Caco-2 (cell line): ENCODE results near the gene SS18L1. TPM values are rescaled to one million over a fixed set of nuclear protein-coding genes. Genes with fewer than 3 reads are reported as not detected.

Experiments used
- Bru-seq: library from RNA; stranded (reverse); fragments of 400-500 nt; gene quantifications from one replicate; lab custom pipeline; 2021; lab: Mats Ljungman, UMichigan
- BruChase-seq, 2 experiments: library from RNA; stranded (reverse); fragments of 400-500 nt; gene quantifications; one replicate each; lab custom pipeline; 2021; lab: Mats Ljungman, UMichigan
- BruUV-seq: library from RNA; stranded (reverse); fragments of 400-500 nt; replicated peaks from 2 replicates; lab custom pipeline; 2021; lab: Mats Ljungman, UMichigan
- CTCF ChIA-PET: fragments of 300-600 bp; sonication (Branson Sonifier 250); formaldehyde crosslinking; loops from one replicate; lab custom pipeline; 2022; ENCODE audit warnings: antibody characterized with exemption; lab: Charles Lee
- POLR2A ChIA-PET: fragments of 300-600 bp; sonication (Branson Sonifier 250); formaldehyde crosslinking; loops from one replicate; lab custom pipeline; 2022; ENCODE audit warnings: antibody characterized with exemption; lab: Charles Lee
- DNase-seq, 2 experiments: peaks; one replicate each; pipeline versions ENCODE4 v3.0.0 to v3.0.0-alpha.2; 2020 to 2022
- H3K27me3 ChIP-seq: replicated peaks from 2 replicates; pipeline ENCODE4 v1.6.0; 2011; ENCODE audit warnings: low read length; ENCODE audit not compliant: control insufficient read depth, insufficient read depth
- H3K36me3 ChIP-seq: 2 replicates; pipeline ENCODE4 v1.5.1; 2011; ENCODE audit warnings: low read length; ENCODE audit not compliant: control insufficient read depth, insufficient read depth
- H3K4me1 ChIP-seq: fragments of 250-450 bp; sonication (Bioruptor Pico); 2 replicates; pipeline ENCODE4 v1.5.1; 2020; ENCODE audit warnings: mild to moderate bottlenecking
- H3K4me3 ChIP-seq: 2 replicates; pipeline ENCODE4 v1.5.1; 2011; ENCODE audit warnings: low read depth, mild to moderate bottlenecking, control low read depth, low read length
- H3K9me3 ChIP-seq: fragments of 250-450 bp; sonication (Bioruptor Pico); 2 replicates; pipeline ENCODE4 v1.5.1; 2020; ENCODE audit warnings: mild to moderate bottlenecking, moderate library complexity
- H3K27ac Mint-ChIP-seq: one replicate; pipeline ENCODE4 v1.8.0; 2022; ENCODE audit warnings: mixed read lengths; ENCODE audit not compliant: unreplicated experiment
- H3K27me3 Mint-ChIP-seq: one replicate; pipeline ENCODE4 v1.8.0; 2022; ENCODE audit warnings: mixed read lengths; ENCODE audit not compliant: insufficient read depth, unreplicated experiment
- H3K36me3 Mint-ChIP-seq: one replicate; pipeline ENCODE4 v1.8.0; 2022; ENCODE audit warnings: mild to moderate bottlenecking, mixed read lengths; ENCODE audit not compliant: insufficient read depth, unreplicated experiment
- H3K4me1 Mint-ChIP-seq: one replicate; pipeline ENCODE4 v1.8.0; 2022; ENCODE audit warnings: low read depth, mixed read lengths; ENCODE audit not compliant: unreplicated experiment
- H3K4me3 Mint-ChIP-seq: one replicate; pipeline ENCODE4 v1.8.0; 2022; ENCODE audit warnings: mild to moderate bottlenecking, moderate library complexity, mixed read lengths; ENCODE audit not compliant: unreplicated experiment
- H3K9me3 Mint-ChIP-seq: one replicate; pipeline ENCODE4 v1.8.0; 2022; ENCODE audit warnings: mixed read lengths; ENCODE audit not compliant: unreplicated experiment
- intact Hi-C: fragments of 100-400 bp; cut with micrococcal nuclease; formaldehyde crosslinking; loops from one replicate; pipeline ENCODE4 v1.10.0; 2022; ENCODE audit not compliant: unreplicated experiment
- long read RNA-seq: library from polyadenylated mRNA; stranded (forward); transcript quantifications from one replicate; pipeline ENCODE4 v2.0.0, GENCODE V29; 2022
- total RNA-seq: library from RNA; stranded (reverse); gene quantifications from 2 replicates; pipeline ENCODE4 v1.2.3, GENCODE V29; 2022
- TF ChIP-seq, protein P1 (sequence below), 2 experiments: fragments of 200-600 bp in 1 of 2; IDR thresholded peaks; 1 replicate in 1 of 2; 2 replicates in 1 of 2; pipeline versions ENCODE4 v1.5.1 to v1.8.0; 2011 to 2022; ENCODE audit warnings: antibody characterized with exemption in 1 of 2, control low read depth in 1 of 2, inconsistent platforms in 1 of 2, low read depth in 1 of 2, low read length in 1 of 2, mild to moderate bottlenecking in 1 of 2, moderate library complexity in 1 of 2; ENCODE audit not compliant: insufficient read depth in 1 of 2, severe bottlenecking in 1 of 2, unreplicated experiment in 1 of 2

Gene SS18L1, protein sequence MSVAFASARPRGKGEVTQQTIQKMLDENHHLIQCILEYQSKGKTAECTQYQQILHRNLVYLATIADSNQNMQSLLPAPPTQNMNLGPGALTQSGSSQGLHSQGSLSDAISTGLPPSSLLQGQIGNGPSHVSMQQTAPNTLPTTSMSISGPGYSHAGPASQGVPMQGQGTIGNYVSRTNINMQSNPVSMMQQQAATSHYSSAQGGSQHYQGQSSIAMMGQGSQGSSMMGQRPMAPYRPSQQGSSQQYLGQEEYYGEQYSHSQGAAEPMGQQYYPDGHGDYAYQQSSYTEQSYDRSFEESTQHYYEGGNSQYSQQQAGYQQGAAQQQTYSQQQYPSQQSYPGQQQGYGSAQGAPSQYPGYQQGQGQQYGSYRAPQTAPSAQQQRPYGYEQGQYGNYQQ
- 46.4 and 52.1 TPM in 2 replicates for total RNA-seq
- Bru-seq, nascent RNA = percentile 84 among the genes with signal in this experiment
- BruChase-seq, experiment 1, labeled RNA remaining after a 2-hour chase = percentile 94 among the genes with signal in this experiment
- percentile 91 among the genes with signal in this experiment for BruChase-seq, experiment 2, labeled RNA remaining after a 6-hour chase
- long read RNA-seq, partial matches to known transcripts = 5 of 29 reads
- long read RNA-seq, other reads (novel, unspliced or antisense) = 23 of 29 reads

DNA sequence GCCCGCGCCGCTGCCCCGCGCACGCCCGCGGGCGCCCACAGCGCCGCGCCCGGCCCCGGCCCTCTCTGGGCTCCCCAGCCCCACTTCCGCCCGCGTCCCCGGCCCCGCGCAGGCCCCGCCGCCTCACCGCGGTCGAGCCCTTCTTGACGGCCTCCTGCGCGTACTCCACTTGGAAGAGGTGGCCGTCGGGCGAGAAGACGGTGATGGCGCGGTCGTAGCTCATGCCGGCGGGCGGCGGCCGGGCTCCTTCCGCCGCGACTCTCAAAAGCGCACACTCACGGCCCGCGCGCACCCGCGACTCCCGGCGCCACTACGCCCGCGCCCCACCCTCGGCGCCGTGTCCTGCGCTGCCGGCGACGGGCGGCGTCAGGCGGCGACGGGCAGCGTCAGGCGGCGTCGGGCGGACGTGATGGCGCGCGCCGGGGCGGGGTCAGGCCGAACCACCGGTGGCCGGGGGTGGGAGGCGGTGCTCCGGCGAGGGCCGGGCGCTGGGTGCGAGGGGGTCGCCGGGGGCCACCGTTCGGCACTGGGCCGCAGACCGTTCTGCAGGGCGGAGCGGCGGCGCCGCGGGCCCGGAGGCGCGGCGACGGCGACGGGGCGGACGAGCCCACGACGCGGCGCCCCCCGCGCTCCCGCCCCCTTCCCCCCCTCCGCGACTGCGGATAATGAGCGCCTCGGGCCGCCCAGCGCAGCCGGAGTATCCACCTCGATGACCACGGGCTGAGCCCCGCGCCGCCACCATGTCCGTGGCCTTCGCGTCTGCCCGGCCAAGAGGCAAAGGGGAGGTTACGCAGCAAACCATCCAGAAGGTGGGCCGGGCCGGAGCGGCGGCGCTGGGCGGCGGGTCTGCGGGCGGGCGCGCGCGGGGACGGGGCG, at the start of gene SS18L1, which contains the start of gene PSMA7:
Gene SS18L1, plus strand, starts transcription at position 689 of the 876 bp plus-strand sequence. Its CDS starts 52 bp downstream, at position 741.
Gene PSMA7, minus strand, starts transcription at position 314 of the 876 bp plus-strand sequence. Its CDS starts 91 bp downstream, at position 223.
- Histone ChIP-seq H3K4me3 (peak within 1 kb of the TSS; percentile 70), H3K9me3 (no peaks in the 10 kb centered on the region), H3K36me3 (peaks cover 10% of the 10 kb centered on the region), H3K4me1 (peaks cover 23% of the 10 kb centered on the region), H3K27me3 (no peaks in the 10 kb centered on the region)
- POLR2A ChIA-PET = interaction anchor here (0.6 to 1.6 kb wide), 5 partner anchors 9 to 133 kb away, joined by 3 to 6 read pairs (median 4); partner anchors contain the start of gene TAF4
- Mint-ChIP-seq H3K27ac (peak within 1 kb of the TSS; percentile 94), H3K4me3 (peak within 1 kb of the TSS; percentile 91), H3K27me3 (no peaks in the 10 kb centered on the region), H3K9me3 (no peaks in the 10 kb centered on the region), H3K4me1 (peaks cover 25% of the 10 kb centered on the region), H3K36me3 (peaks cover 73% of the 10 kb centered on the region)
- TF ChIP-seq, protein P1, sequence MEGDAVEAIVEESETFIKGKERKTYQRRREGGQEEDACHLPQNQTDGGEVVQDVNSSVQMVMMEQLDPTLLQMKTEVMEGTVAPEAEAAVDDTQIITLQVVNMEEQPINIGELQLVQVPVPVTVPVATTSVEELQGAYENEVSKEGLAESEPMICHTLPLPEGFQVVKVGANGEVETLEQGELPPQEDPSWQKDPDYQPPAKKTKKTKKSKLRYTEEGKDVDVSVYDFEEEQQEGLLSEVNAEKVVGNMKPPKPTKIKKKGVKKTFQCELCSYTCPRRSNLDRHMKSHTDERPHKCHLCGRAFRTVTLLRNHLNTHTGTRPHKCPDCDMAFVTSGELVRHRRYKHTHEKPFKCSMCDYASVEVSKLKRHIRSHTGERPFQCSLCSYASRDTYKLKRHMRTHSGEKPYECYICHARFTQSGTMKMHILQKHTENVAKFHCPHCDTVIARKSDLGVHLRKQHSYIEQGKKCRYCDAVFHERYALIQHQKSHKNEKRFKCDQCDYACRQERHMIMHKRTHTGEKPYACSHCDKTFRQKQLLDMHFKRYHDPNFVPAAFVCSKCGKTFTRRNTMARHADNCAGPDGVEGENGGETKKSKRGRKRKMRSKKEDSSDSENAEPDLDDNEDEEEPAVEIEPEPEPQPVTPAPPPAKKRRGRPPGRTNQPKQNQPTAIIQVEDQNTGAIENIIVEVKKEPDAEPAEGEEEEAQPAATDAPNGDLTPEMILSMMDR (IDR thresholded peaks at IDR 0.05; ENCODE audit: insufficient read depth in 1 of 2, low read depth in 1 of 2, low read length in 1 of 2, severe bottlenecking in 1 of 2, unreplicated experiment in 1 of 2) = no peak
- intact Hi-C loops = loop anchor here (1.0 to 10.0 kb wide), 4 partner anchors 21 to 261 kb away; partner anchors contain the start of genes CABLES2, LSM14B and OSBPL2
- CTCF ChIA-PET = interaction anchor here (0.6 to 1.5 kb wide), 4 partner anchors 22 to 132 kb away, joined by 4 to 5 read pairs (median 5); partner anchors contain the start of genes LSM14B and TAF4
- DNase-seq = peak; percentile 93 to 98
- BruUV-seq = no TSS peak

DNA sequence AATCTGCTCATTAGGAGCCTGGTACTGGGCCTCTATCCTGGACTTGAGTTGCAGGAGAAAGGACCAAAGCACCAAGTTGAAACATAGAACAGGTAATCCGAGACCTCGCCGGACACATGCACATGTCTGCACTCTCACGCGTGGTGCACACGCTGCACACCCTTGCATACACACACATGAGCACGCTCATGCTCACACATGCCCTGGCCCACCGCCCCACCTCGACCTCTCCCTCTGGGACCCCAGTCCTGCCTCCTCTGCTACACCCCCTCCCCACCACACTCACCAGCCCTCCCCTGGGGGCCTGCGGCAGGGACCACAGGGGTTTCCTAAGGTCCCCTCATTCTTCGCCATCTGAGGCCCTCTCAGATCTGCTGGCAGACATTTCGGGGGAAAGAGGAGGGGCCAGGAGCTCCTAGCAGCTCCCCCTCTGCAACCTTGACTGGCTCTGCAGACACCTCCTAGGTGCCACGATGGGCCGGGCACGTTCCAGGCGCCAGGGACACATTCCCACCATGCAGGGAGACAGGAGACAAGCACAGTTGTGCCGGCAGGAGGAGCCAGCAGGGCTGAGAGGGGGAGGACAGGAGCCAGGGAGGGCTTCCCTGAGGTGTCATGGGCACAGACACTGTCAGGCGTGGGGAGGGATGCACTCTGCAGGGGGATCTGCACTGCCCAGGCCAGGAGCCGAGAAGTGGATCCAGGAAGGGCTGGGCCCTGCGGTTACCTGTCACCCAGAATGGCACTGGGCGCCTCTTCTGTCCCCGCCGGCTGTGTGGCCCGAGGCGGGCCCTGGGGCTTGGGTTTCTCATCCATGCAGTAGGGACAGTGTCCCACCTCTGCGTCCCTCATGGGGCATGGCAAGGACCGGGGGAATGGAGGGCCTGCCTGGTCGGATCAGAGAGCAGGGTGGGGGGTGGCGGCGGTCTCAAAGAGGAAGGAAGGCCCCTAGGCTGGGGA, 46.9 kb upstream of the SS18L1 start:
- H3K27me3 Mint-ChIP-seq = peaks cover 11% of the 10 kb centered on the region
- H3K4me3 Mint-ChIP-seq = no peak overlapping the region
- no peaks in the 10 kb centered on the region for H3K27me3 ChIP-seq
- H3K27ac Mint-ChIP-seq = no peak overlapping the region
- no peaks in the 10 kb centered on the region for H3K36me3 Mint-ChIP-seq
- H3K4me1 Mint-ChIP-seq = no peaks in the 10 kb centered on the region
- peaks cover 10% of the 10 kb centered on the region; the same call in 1 of the 2 replicates for H3K9me3 ChIP-seq
- ChIA-PET POLR2A (no interaction called here), CTCF (no interaction called here)
- H3K4me1 ChIP-seq = no peaks in the 10 kb centered on the region
- H3K4me3 ChIP-seq = no peak overlapping the region
- intact Hi-C loops = no loop called here
- no peaks in the 10 kb centered on the region for H3K9me3 Mint-ChIP-seq
- DNase-seq = no peak
- no TSS peak for BruUV-seq
- H3K36me3 ChIP-seq = no peaks in the 10 kb centered on the region
- TF ChIP-seq, protein P1 (IDR thresholded peaks at IDR 0.05; ENCODE audit: insufficient read depth in 1 of 2, low read depth in 1 of 2, low read length in 1 of 2, severe bottlenecking in 1 of 2, unreplicated experiment in 1 of 2) = no peak
